ENCODE data around the gene DLGAP1. TPM values are rescaled to one million over a fixed set of nuclear protein-coding genes. Genes with fewer than 3 reads are reported as not detected.

Gene DLGAP1
- total RNA-seq, 1 experiment from 2014 or later, result 23.0 TPM

DNA sequence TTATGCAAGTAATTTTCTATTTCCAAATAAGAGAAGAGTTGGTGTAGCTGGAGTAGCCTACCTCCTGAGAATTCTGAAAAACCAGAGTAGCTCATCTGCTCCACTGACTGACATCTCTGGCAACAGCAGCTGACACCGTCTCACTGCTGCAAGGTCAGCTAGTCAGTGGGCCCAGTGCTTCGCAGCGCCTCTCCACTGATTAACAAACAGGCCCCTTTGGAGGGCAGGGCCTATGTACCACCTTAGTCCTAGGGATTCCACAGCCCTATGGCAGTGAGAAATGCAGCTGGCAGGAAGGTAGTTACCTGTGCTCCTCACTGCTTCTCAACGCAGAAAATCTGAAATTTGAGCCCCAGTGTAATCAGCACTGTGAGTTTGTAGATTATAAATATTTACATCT lies 97.5 kb downstream of the DLGAP1 start:
- ChIA-PET CTCF (no interaction called here), POLR2A (no interaction called here)
- no peaks in the 10 kb centered on the region for H3K27me3 Mint-ChIP-seq (ENCODE audit: low read depth)
- H3K4me3 Mint-ChIP-seq, result no peak overlapping the region
- peaks cover 62% of the 10 kb centered on the region for H3K4me1 Mint-ChIP-seq
- H3K36me3 Mint-ChIP-seq, result no peaks in the 10 kb centered on the region
- H3K9me3 Mint-ChIP-seq, result no peaks in the 10 kb centered on the region
- TF ChIP-seq, protein P1, sequence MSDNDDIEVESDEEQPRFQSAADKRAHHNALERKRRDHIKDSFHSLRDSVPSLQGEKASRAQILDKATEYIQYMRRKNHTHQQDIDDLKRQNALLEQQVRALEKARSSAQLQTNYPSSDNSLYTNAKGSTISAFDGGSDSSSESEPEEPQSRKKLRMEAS (CRISPR knock-in tag; IDR thresholded peaks at IDR 0.05), result no peak
- TF ChIP-seq ZNF219 (CRISPR knock-in tag; IDR thresholded peaks at IDR 0.05; ENCODE audit: borderline replicate concordance) (no peak), NR2C2 (CRISPR knock-in tag; IDR thresholded peaks at IDR 0.05) (no peak), KAT7 (CRISPR knock-in tag; IDR thresholded peaks at IDR 0.05; ENCODE audit: borderline replicate concordance) (no peak), ZNF423 (CRISPR knock-in tag; IDR thresholded peaks at IDR 0.05) (no peak), GRHL2 (CRISPR knock-in tag; IDR thresholded peaks at IDR 0.05; ENCODE audit: insufficient replicate concordance, severe bottlenecking) (no peak), IRF2 (CRISPR knock-in tag; IDR thresholded peaks at IDR 0.05; ENCODE audit: borderline replicate concordance, low read depth) (no peak), NFATC4 (CRISPR knock-in tag; IDR thresholded peaks at IDR 0.05) (no peak), ESRRA (CRISPR knock-in tag; IDR thresholded peaks at IDR 0.05; ENCODE audit: borderline replicate concordance) (no peak), MYBL2 (CRISPR knock-in tag; IDR thresholded peaks at IDR 0.05) (no peak), FOXK1 (CRISPR knock-in tag; IDR thresholded peaks at IDR 0.05) (no peak), ZNF138 (CRISPR knock-in tag; conservative IDR thresholded peaks at IDR 0.05) (no peak), NR1H2 (CRISPR knock-in tag; IDR thresholded peaks at IDR 0.05) (no peak), PRRX2 (CRISPR knock-in tag; IDR thresholded peaks at IDR 0.05) (no peak)
- TF ChIP-seq, protein P2, sequence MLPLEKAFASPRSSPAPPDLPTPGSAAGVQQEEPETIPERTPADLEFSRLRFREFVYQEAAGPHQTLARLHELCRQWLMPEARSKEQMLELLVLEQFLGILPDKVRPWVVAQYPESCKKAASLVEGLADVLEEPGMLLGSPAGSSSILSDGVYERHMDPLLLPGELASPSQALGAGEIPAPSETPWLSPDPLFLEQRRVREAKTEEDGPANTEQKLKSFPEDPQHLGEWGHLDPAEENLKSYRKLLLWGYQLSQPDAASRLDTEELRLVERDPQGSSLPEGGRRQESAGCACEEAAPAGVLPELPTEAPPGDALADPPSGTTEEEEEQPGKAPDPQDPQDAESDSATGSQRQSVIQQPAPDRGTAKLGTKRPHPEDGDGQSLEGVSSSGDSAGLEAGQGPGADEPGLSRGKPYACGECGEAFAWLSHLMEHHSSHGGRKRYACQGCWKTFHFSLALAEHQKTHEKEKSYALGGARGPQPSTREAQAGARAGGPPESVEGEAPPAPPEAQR (CRISPR knock-in tag; IDR thresholded peaks at IDR 0.05), result no peak
- TF ChIP-seq, protein P3, sequence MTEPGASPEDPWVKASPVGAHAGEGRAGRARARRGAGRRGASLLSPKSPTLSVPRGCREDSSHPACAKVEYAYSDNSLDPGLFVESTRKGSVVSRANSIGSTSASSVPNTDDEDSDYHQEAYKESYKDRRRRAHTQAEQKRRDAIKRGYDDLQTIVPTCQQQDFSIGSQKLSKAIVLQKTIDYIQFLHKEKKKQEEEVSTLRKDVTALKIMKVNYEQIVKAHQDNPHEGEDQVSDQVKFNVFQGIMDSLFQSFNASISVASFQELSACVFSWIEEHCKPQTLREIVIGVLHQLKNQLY (CRISPR knock-in tag; IDR thresholded peaks at IDR 0.05), result no peak
- TF ChIP-seq, protein P4, sequence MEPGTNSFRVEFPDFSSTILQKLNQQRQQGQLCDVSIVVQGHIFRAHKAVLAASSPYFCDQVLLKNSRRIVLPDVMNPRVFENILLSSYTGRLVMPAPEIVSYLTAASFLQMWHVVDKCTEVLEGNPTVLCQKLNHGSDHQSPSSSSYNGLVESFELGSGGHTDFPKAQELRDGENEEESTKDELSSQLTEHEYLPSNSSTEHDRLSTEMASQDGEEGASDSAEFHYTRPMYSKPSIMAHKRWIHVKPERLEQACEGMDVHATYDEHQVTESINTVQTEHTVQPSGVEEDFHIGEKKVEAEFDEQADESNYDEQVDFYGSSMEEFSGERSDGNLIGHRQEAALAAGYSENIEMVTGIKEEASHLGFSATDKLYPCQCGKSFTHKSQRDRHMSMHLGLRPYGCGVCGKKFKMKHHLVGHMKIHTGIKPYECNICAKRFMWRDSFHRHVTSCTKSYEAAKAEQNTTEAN (CRISPR knock-in tag; IDR thresholded peaks at IDR 0.05), result no peak
- TF ChIP-seq, protein P5, sequence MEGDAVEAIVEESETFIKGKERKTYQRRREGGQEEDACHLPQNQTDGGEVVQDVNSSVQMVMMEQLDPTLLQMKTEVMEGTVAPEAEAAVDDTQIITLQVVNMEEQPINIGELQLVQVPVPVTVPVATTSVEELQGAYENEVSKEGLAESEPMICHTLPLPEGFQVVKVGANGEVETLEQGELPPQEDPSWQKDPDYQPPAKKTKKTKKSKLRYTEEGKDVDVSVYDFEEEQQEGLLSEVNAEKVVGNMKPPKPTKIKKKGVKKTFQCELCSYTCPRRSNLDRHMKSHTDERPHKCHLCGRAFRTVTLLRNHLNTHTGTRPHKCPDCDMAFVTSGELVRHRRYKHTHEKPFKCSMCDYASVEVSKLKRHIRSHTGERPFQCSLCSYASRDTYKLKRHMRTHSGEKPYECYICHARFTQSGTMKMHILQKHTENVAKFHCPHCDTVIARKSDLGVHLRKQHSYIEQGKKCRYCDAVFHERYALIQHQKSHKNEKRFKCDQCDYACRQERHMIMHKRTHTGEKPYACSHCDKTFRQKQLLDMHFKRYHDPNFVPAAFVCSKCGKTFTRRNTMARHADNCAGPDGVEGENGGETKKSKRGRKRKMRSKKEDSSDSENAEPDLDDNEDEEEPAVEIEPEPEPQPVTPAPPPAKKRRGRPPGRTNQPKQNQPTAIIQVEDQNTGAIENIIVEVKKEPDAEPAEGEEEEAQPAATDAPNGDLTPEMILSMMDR (IDR thresholded peaks at IDR 0.05), result no peak
- TF ChIP-seq, protein P6, sequence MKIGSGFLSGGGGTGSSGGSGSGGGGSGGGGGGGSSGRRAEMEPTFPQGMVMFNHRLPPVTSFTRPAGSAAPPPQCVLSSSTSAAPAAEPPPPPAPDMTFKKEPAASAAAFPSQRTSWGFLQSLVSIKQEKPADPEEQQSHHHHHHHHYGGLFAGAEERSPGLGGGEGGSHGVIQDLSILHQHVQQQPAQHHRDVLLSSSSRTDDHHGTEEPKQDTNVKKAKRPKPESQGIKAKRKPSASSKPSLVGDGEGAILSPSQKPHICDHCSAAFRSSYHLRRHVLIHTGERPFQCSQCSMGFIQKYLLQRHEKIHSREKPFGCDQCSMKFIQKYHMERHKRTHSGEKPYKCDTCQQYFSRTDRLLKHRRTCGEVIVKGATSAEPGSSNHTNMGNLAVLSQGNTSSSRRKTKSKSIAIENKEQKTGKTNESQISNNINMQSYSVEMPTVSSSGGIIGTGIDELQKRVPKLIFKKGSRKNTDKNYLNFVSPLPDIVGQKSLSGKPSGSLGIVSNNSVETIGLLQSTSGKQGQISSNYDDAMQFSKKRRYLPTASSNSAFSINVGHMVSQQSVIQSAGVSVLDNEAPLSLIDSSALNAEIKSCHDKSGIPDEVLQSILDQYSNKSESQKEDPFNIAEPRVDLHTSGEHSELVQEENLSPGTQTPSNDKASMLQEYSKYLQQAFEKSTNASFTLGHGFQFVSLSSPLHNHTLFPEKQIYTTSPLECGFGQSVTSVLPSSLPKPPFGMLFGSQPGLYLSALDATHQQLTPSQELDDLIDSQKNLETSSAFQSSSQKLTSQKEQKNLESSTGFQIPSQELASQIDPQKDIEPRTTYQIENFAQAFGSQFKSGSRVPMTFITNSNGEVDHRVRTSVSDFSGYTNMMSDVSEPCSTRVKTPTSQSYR (CRISPR knock-in tag; IDR thresholded peaks at IDR 0.05), result no peak
- TF ChIP-seq, protein P7, sequence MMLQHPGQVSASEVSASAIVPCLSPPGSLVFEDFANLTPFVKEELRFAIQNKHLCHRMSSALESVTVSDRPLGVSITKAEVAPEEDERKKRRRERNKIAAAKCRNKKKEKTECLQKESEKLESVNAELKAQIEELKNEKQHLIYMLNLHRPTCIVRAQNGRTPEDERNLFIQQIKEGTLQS (CRISPR knock-in tag; conservative IDR thresholded peaks at IDR 0.05), result no peak
- ATAC-seq, result no peak
- no peak for DNase-seq (ENCODE audit: low spot score)
- H3K27ac Mint-ChIP-seq, result no peak overlapping the region

Measured in WTC11 (cell line).